Stimulated activated CD4-positive, alpha-beta T cell treated with anti-CD3 and anti-CD28 coated beads, Interleukin-12 subunit alpha, Interleukin-12 subunit beta, amount 100 ng/mL, for 4 hours (primary cell): ENCODE results near the gene CRYBG3.
A peak's percentile ranks its signal among the peaks of the same experiment; 100 is the strongest.

Source experiments
- DNase-seq: peaks from one replicate; pipeline ENCODE4 v3.0.0-alpha.2; 2020

The CRYBG3 gene

GRCh38 chr3:97839944-97840343 lies 18.1 kb downstream of the CRYBG3 start:
- DNase-seq: no peak

- DNase-seq: no peak
Measured at GRCh38 chr3:97841304-97841703, 19.5 kb downstream of the CRYBG3 start.

GRCh38 chr3:97841956-97842355 lies 20.1 kb downstream of the CRYBG3 start:
- DNase-seq: no peak

GRCh38 chr3:97848779-97849178 lies 27.0 kb downstream of the CRYBG3 start:
- DNase-seq: no peak

GRCh38 chr3:97857401-97857800 lies 35.6 kb downstream of the CRYBG3 start:
- no peak for DNase-seq

- no peak for DNase-seq
Measured at GRCh38 chr3:97860364-97860763, 38.6 kb downstream of the CRYBG3 start.

- no peak for DNase-seq
Measured at GRCh38 chr3:97862582-97862981, 40.8 kb downstream of the CRYBG3 start.

GRCh38 chr3:97863031-97863430 lies 41.2 kb downstream of the CRYBG3 start:
- DNase-seq: no peak

- DNase-seq: no peak
Measured at GRCh38 chr3:97863775-97864174, 42.0 kb downstream of the CRYBG3 start.

GRCh38 chr3:97871186-97871585 lies 49.4 kb downstream of the CRYBG3 start:
- DNase-seq: no peak

GRCh38 chr3:97871801-97872524 lies 50.2 kb downstream of the CRYBG3 start:
- peak; percentile 1 for DNase-seq

- no peak for DNase-seq
Measured at GRCh38 chr3:97872525-97873042, 50.8 kb downstream of the CRYBG3 start.

GRCh38 chr3:97880267-97880666 lies 58.5 kb downstream of the CRYBG3 start:
- DNase-seq: no peak

- no peak for DNase-seq
Measured at GRCh38 chr3:97882975-97883598, 61.3 kb downstream of the CRYBG3 start.

GRCh38 chr3:97883736-97884135 lies 61.9 kb downstream of the CRYBG3 start:
- DNase-seq: no peak

- DNase-seq: no peak
Measured at GRCh38 chr3:97884586-97885123, 62.8 kb downstream of the CRYBG3 start.

- DNase-seq: no peak
Measured at GRCh38 chr3:97885931-97886824, 64.4 kb downstream of the CRYBG3 start.

GRCh38 chr3:97889814-97890213 lies 68.0 kb downstream of the CRYBG3 start:
- DNase-seq: no peak

GRCh38 chr3:97892852-97893251 lies 71.0 kb downstream of the CRYBG3 start:
- DNase-seq: no peak

GRCh38 chr3:97895216-97895615 lies 73.4 kb downstream of the CRYBG3 start:
- DNase-seq: no peak

- DNase-seq: no peak
Measured at GRCh38 chr3:97896129-97896528, 74.3 kb downstream of the CRYBG3 start.

GRCh38 chr3:97896547-97896946 lies 74.7 kb downstream of the CRYBG3 start:
- no peak for DNase-seq

GRCh38 chr3:97899331-97899730 lies 77.5 kb downstream of the CRYBG3 start:
- no peak for DNase-seq
